HG03457 (cell line): ENCODE data around the gene PIAS4.
"Not testable (repeated sequence)": the region's sequence is repeated elsewhere in the genome, so short reads cannot be mapped to it uniquely, and the experiment has no call there.

ENCODE experiments used
- ATAC-seq: cut with Tn5 transposase; IDR thresholded peaks from one replicate; pipeline ENCODE4 v1.9.1; 2021; ENCODE audit warnings: moderate number of reproducible peaks; ENCODE audit not compliant: unreplicated experiment

The PIAS4 gene, protein sequence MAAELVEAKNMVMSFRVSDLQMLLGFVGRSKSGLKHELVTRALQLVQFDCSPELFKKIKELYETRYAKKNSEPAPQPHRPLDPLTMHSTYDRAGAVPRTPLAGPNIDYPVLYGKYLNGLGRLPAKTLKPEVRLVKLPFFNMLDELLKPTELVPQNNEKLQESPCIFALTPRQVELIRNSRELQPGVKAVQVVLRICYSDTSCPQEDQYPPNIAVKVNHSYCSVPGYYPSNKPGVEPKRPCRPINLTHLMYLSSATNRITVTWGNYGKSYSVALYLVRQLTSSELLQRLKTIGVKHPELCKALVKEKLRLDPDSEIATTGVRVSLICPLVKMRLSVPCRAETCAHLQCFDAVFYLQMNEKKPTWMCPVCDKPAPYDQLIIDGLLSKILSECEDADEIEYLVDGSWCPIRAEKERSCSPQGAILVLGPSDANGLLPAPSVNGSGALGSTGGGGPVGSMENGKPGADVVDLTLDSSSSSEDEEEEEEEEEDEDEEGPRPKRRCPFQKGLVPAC

DNA sequence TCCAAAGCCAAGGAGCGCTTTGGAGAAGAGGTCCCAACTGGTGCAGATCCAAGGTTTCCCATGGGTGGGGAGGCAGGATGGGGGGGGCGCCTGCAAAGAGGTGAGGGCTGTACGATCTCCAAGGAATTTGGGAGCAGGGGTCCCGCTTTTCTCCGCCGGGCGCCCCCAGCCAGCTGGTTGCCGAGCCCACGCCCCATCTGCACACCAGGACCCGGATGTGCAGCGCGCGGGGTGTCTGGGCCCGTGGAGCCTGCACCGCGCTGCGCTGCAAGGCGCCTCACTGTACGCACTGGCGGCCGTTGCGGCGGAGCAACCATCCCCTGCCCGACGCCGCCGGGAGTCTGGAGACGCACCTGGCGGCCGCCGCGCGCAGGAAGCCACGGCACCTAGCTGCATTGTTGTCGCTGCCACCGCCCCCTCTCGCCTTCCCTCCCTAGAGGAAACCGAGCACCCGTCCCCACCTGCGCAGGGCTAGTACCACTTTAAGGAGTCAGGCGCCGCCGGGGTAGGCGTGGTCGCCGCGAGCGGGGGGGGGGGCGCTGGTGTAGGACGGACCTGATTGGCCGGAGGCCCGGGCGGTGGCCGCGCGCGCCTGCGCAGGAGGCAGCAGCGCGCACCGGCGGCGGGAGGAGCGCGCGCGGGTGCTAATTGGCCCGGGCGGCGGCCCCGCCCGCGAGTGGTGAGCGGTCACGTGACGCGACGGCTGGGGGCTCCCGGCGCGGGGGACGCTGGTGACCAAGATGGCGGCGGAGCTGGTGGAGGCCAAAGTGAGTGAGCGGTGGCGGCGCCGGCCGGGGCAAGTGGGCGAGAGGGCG is at the start of gene PIAS4:
Gene PIAS4 (plus strand): TSS at position 716 of the 815 bp plus-strand sequence. CDS start 25 bp downstream, at position 741.
- peak; percentile 59 for ATAC-seq

DNA sequence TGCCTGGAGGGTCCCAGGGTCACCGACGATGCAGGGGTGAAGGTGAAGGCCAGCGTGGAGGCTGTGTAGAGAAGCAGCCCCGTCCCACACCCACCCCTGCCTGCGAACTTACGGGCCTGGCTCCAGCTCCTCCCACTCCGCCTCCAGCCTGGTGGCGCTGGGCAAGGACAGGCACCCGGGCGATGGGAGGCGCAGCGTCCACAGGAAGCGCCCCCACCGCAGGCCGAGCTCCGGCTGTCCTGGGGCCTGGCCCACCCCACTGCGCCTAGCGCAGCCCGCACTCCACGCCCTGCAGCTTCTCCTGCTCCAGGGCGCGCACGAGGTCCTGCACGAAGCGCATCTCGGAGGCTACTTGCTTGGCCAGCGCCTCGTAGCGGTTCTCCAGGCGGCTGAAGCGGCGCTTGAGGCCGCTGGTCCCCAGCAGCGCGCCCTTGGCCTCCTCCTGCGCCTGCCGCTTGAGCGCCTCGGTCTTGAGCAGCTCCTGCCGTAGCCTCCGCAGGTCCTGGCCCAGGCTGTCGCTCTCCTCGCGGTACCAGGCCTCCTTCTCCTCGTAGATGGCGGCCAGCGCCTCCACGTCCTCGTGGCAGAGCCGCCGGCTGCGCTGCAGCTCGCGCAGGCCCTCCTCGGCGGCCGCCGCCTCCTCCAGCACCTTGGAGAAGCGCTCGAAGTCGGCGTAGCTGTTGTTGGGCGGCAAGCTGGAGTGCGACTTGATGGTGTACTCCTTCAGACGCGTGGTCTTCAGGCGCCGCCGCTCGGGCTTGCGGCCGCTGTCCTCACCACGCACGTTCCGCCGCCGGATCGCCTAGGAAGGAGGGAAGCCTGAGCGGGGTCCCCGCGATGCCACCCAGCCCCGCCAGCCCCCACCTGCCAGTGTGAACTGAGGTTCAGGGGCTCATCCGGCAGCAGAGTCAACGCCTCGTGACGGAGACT is 48.4 kb upstream of the PIAS4 start:
- no peak for ATAC-seq

DNA sequence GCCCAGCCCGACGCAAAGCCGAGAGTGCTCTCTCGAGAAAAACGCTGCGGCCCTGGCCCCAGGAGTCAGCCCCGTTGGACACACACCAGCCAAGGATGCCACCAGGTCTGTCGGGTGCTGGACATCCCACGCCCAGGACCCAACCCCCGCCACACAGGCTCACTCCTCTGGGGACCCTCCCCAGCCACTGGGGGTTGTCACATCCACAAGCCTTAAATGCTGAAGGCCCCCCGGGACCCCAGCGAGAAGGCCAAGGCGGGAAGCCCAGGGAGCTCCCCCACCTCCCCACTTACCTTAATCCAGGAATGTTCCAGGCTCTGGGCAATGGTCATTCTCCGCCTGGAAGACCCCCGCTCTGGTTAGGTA is 47.8 kb upstream of the PIAS4 start:
- no peak for ATAC-seq

DNA sequence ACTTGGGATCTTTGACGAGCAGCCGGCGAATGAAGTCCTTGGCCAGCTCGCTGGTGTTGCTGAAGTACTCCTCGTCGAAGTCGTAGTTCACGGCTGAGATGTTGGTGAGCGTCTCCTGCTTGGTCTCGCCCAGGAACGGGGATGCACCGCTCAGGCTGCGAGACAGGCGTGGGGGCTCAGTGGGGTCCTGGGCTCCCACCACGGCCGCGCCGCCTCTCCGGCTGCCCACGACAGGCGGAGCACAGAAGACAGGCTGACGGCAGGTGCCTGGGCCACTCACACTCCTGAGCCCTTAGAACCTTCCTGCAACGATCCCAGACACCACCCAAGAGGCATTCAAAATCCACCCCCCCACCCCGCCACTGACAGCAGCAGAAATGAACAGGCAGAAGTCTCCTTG is 46.5 kb upstream of the PIAS4 start:
- ATAC-seq, result no peak

DNA sequence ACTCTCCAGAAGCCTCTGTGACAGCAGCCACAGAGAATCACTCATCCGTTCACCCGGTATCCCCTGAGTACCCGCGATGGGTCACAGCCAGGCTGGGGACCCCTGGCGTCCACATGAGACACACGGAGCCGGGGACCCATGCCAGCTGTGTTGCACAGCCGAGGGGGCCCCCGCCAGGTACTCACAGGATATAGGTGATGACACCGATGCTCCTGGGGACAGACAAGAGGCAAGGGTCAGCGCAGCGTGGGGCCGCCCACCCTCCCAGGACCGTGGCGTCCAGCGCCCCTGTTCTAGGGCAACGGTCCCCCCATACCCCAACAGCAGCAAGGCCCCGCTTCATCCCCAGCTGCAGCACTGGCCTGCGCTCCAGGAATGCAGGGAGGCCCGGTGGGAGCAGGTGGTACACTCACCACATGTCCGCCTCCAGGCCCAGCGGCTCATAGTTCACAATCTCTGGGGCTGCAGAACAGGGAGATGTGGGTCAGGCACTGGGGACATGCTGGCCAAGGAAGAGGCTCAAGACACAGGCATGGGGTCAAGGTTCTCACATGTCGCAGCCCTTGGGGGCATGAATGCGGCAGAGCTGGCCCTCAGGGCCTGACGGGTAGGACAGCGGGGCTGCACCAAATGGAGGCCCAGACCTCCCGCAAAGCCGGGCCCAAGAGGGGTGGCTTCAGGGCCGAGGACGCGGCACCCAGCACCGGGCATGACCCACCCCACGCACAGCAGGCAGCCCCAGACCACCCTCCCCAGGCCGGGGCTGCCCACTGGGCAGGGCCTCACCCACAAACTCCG is 43.9 kb upstream of the PIAS4 start:
- no peak for ATAC-seq

DNA sequence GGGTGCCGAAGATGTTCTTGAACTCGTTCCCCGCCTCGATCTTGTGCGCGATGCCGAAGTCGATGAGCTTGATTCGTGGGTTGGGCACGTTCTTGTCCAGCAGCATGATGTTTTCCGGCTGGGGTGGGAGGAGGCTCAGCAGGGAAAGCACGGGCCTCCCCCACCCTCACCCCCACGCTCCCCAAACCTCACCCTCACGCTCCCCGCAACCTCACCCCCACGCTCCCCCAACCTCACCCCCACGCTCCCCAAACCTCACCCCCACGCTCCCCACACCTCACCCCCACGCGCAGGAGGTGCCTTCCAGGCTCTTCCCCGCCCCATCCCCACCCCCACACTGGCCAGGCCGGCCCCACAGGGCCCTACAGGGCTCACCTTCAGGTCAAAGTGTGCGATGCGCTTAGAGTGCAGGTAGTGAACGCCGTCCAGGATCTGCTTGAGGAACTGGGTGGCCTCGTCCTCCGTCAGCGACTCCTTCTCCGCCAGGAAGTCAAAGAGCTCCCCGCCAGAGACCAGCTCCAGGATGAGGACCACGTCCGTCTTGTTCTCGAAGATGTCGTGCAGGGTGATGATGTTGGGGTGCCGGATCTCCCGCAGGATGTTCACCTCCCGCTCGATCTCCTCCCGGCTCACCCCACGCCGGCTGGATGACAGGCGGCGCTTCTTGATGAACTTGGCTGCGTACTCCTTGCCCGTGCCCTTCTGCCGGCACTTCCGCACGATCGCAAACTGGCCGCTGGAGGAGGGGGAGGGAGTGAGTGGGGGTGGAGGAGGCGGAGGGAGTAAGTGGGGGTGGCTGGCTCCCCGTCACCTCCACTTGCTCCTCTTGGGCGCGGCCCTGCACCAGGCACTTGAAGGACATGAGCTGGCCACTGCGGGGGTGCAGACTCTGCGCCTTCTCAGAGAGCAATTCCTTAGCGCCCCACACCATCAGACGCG is 43.0 kb upstream of the PIAS4 start:
- ATAC-seq, result no peak

DNA sequence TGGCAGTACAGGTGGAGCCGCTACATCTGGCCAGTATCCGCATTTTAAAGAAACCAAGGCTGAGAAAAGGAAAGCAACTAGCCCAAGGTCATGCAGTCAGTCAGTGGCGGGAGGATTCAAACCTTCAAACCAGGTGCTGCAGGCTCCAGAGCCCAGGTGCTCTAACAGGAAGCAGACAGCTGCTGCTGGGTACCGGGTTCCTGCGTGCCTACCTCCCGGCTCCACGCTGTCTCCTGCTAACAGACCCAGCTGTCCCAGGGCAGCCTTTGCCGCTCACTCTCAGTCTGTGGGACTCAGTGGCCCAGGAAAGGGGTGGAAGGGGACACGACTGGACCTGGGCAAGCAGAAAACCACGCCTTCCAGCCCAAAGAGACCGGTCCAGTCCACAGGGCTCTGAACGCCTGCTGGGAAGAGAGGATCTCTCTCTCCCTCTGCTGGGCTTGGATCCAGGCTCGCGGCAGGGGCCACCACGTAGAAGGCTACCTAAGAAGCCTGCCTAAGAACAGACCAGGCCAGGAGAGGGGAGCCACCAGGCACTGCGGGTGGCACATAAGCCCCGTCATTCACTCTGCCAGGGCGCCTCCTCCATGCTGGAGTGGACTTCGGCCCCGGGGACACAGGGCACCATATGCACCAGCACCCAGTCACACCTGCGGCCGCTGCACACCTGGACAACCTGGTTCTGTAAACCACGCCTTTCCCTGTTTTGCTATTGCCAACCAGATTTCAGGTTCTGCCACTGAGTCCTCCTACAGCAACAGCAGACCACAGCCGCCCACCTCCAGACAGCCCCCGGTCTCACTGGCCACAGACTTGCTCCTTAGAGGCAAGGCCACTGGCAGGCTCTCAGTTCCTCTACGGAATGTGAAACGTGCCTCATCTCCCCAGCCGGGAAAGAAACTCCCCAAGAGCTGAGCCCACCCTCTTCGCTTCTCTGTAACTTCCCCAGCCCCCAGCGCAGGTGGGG is 41.2 kb upstream of the PIAS4 start:
- ATAC-seq, result no peak

DNA sequence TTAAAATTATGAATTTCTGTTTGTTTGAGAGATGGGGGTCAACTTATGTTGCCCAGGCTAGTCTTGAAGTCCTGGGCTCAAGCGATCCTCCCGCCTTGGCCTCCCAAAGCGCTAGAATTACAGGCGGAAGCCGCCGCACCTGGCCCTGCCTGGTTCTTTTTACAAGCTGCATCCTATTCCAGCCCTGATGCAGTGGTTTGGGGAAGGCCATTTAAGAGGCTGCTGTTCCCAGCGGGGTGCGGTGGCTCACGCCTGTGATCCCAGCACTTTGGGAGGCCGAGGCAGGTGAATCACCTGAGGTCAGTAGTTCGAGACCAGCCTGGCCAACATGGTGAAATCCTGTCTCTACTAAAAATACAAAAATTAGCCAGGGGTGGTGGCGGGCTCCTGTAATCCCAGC is 39.6 kb upstream of the PIAS4 start:
- not testable (repeated sequence) for ATAC-seq

DNA sequence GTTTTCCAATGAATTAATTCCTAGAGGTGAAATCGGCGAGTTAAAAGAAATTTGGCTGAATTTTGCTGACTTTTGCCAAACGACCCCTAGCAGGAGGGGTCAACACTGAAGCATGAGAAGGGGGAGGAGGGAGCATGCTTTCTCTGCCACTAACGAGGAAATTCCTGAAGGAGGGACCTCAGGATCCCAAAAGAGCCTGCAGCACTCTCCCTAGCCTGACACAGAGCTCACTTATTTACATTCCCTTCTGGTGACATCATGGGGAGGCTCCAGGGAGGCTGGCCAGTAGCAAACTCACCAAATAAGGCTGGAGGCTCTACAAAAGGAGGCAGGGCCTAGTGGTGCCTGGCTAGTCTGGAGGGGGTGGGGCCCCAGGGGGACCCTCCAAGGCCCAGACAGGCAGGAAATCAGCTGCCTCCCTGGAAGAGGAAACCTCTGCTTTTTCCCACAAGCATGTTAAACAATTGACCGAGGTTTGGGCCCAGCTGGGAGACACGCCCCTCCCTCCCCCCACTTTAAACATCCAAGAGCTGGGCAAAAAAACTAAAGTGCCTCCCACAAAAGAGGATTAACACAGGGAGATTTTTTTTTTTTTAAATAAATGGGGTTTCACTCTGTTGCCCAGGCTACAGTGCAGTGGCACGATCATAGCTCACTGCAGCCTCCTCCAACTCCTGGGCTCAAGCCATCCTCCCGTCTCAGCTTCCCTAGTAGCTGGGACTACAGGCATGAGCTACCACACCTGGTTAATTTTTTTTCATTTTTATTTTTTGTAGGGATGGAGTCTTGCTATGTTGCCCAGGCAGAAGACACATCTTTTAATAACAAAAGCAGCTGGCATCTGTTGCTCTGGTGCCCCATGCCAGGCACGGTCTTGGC is 38.7 kb upstream of the PIAS4 start:
- no peak for ATAC-seq

DNA sequence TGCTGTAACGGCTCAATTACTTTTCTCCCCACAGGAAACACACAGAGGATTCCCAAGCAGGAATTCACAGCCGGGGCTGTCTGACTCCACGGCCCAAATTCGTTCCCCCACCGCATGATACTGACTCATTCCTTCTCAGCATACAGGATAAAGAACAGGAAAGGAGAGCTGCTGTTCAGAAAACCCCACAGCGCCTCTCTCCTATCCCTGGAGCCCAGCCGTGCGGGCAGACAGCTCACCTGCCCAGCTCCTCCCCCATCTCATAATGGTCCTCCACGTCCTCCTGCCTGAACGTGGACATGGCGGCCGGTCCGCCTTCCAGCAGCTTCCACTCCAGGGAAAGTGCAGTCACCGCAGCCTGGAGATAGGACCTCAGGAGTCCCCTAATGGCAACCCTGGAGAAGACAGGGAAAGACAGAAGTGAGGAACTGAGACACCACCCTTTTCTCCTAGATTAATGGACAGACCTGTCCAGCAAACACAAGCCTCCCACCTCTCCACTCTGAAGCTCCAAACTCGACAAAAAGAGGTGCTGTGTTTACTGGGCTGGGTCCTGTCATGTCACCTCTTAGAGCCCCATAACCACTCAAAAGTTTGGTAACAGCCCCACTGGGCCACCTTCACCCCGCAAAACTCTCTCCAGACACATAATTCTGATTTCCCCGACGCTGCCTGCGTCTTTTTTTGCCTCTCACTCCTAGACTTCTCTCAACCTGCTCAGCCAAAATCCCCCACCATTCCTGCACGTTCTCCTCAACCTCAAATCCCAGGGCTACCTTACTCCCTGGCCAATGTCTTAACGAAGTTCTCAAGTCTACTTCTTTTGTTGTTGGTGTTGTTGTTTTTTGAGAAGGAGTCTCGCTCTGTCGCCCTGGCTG is 37.9 kb upstream of the PIAS4 start:
- ATAC-seq, result no peak

DNA sequence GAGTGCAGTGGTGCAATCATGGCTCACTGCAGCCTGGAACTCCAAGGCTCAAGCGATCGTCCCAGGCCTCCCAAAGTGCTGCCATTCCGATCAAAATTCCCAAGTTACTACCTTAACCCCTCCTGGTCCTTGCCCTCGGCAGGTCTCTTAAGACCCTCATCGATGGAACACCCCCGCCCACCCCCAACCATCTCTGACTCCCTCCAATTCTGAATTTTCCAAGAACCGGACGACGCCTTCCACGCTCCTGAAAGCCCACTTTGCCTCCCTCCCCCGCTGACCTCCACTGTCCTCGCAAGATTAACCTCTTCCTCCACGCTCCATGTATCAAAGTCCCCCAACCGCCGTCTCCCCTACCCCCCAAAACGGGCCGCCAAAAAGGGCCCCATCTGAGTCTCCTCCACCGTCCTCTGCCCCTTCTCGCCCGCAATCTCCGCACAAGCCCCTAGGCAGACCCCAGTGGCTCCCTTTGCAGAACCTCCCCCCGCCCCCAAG is 37.2 kb upstream of the PIAS4 start:
- ATAC-seq, result no peak

DNA sequence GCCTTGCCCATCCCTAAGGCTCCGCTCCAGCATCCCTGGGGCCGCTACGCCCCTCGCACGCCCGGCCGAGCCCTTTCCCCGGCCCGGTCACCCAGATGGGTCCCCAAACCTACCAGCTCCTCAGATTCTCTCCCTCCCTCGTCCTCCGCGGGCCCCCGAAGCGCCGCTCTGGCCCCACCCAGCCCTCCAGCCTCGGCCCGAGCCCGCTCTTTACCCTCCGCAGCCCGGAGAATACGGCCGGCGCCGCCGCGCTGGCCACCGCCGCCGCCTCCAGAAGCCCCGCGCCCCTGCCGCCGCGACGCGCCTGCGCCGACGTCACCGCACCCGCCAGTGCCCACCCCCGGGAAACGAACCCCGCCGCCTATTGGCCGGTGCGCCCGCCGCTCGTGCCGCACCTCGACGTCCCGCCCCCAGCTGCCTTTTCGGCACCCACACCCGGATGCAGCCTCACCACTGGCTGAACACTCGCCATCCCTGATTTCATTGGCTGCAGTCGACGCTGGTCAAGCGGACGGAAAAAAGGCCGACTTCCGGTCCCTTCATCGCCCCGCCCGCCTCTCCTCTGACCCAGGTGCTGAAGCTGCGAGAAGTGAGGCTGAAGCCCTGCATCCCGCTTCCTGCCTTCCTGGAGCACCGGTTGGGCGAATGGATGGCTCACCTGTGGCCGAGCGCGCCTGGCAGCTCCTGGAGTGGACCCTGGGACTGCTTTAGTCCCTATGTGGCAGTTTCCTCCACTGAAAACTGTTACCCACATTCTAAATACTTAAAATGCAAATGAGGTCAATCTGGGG is 36.5 kb upstream of the PIAS4 start, which contains the start of gene DAPK3:
Gene DAPK3 (minus strand): TSS at position 292 of the 791 bp plus-strand sequence. CDS start 1,364 bp downstream, outside the sequence.
- peak; percentile 85 for ATAC-seq

DNA sequence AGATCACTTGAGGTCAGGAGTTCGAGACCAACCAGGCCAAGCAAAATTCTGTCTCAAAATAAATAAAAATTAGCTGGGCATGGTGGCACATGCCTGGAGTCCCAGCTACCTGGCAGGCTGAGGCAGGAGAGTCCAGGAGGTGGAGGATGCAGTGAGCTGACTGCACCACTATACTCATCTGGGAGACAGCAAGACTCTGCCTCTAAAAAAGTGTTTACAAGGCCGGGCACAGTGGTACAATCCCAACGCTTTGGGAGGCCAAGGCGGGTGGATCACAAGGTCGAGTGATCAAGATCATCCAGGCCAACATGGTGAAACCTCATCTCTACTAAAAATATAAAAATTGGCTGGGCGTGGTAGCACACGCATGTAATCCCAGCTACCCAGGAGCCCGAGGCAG is 32.4 kb upstream of the PIAS4 start:
- ATAC-seq, result no peak

DNA sequence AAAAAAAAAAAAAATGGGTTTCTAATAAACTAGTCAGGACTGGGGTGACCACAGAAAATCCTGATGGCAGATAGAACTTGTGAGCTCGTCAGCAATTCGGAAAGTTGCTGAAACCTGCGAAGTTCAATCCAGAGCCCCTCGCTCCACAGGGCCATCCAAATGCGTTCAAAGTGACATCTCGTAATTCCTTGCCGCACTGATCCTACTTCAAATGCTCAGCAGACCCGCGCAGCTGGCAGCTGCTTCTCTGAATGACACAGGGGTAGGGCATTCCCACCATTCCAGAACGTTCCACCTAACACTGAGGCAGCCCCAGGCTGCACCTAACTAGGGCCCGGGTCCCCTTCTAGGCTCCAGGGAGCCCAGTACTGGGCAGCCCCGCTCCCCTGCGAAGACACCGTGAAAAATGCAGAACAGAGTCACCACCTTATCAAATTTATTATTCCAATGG is 31.9 kb upstream of the PIAS4 start:
- no peak for ATAC-seq
